ENCODE data around the gene UNC13A.

- no peak for TF ChIP-seq EZH2 (IDR thresholded peaks at IDR 0.05; ENCODE audit: insufficient read depth, low read length)
- no peak for TF ChIP-seq CTCF (IDR thresholded peaks at IDR 0.05; ENCODE audit: insufficient read depth, low read depth, low read length)
These were observed 31.0 kb upstream of the UNC13A start, which contains the start of gene MAP1S for GRCh38 chr19:17718947-17719711.
